Measurements from ENCODE around the gene CUX1. TPM values are rescaled to one million over a fixed set of nuclear protein-coding genes. Genes with fewer than 3 reads are reported as not detected.

CUX1 gene
- total and polyA plus RNA-seq, 12 donors, result 34.5 to 176 (median 145) TPM

- 93 to 96% methylated on average over 7 of the region's 7 CpGs for WGBS, 2 donors
- intact Hi-C loops (cut with DNase I), result no loop called here
- ATAC-seq (peak in 1 of 8 donors; percentile 7), DNase-seq (no peak)
- Histone ChIP-seq H3K4me1 (no peaks in the 10 kb centered on the region), H3K27me3 (no peaks in the 10 kb centered on the region), H3K9me3 (no peaks in the 10 kb centered on the region), H3K4me3 (no peak overlapping the region), H3K27ac (no peak overlapping the region), H3K36me3 (peaks cover 0 to 87% (median 11%) of the 10 kb centered on the region in 9 donors)
- no peak for TF ChIP-seq CTCF (IDR thresholded peaks at IDR 0.05)
Observed at GRCh38 chr7:102101111-102101551, 283.7 kb downstream of the CUX1 start.

- no peaks in the 10 kb centered on the region for H3K27me3 ChIP-seq
- H3K36me3 ChIP-seq, result peaks cover 0 to 94% (median 18%) of the 10 kb centered on the region in 9 donors
- peaks cover 0 to 3% (median 0%) of the 10 kb centered on the region in 9 donors for H3K4me1 ChIP-seq
- H3K4me3 ChIP-seq, result no peak overlapping the region
- H3K27ac ChIP-seq, result no peak overlapping the region
- intact Hi-C loops (cut with DNase I), result no loop called here
- TF ChIP-seq CTCF (IDR thresholded peaks at IDR 0.05), result no peak
- no peaks in the 10 kb centered on the region for H3K9me3 ChIP-seq
- 93 to 94% methylated on average over 11 of the region's 11 CpGs for WGBS, 2 donors
- ATAC-seq, result no peak
- DNase-seq, result no peak
Observed at GRCh38 chr7:102101926-102102325, 284.5 kb downstream of the CUX1 start.

GRCh38 chr7:102103027-102103372, 285.6 kb downstream of the CUX1 start:
- H3K36me3 ChIP-seq, result peaks cover 0 to 94% (median 13%) of the 10 kb centered on the region in 9 donors

GRCh38 chr7:102104245-102104644, 286.8 kb downstream of the CUX1 start:
- DNase-seq (no peak), ATAC-seq (no peak)
- Histone ChIP-seq H3K4me3 (no peak overlapping the region), H3K4me1 (peaks cover 0 to 3% (median 0%) of the 10 kb centered on the region in 9 donors), H3K9me3 (no peaks in the 10 kb centered on the region), H3K27ac (no peak overlapping the region), H3K36me3 (peaks cover 0 to 91% (median 11%) of the 10 kb centered on the region in 9 donors), H3K27me3 (no peaks in the 10 kb centered on the region)
- no peak for TF ChIP-seq CTCF (IDR thresholded peaks at IDR 0.05)
- WGBS, 2 donors, result 85 to 98% methylated on average over 5 of the region's 5 CpGs
- intact Hi-C loops (cut with DNase I), result no loop called here

More at GRCh38 chr7:102103027-102103372, 285.6 kb downstream of the CUX1 start:
- intact Hi-C loops (cut with DNase I), result no loop called here
- Histone ChIP-seq H3K27me3 (no peaks in the 10 kb centered on the region), H3K9me3 (no peaks in the 10 kb centered on the region), H3K4me3 (no peak overlapping the region), H3K4me1 (peaks cover 0 to 3% (median 0%) of the 10 kb centered on the region in 9 donors), H3K27ac (no peak overlapping the region)
- no peak for TF ChIP-seq CTCF (IDR thresholded peaks at IDR 0.05)
- 95 to 98% methylated on average over 5 of the region's 5 CpGs for WGBS, 2 donors
- ATAC-seq, result peak in 2 of 8 donors; percentile 14 to 29
- no peak for DNase-seq

Data from heart right ventricle (tissue), 16 donors.